ENCODE measurements around the gene FSTL5.

The FSTL5 gene

GRCh38 chr4:161428180-161428965 lies 735.4 kb downstream of the FSTL5 start:
- no peak for DNase-seq

DNA sequence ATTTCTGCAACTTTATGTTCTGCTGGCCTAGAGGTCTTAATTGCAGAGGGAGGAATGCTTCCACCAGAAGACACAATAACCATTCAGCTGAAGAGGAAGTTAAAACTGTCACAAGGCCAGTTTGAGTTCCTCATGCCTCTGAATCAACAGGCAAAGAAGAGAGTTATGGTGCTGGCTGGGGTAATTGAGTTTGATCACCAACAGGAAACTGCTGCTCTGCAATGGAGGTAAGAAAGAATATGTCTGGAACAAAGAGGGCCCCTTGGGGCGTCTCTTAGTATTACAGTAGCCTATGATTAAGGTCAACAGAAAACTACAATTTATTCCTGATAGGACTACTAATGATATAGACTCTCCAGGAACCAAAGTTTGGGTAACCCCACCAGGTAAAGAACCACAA lies 744.0 kb downstream of the FSTL5 start:
- DNase-seq = peak; percentile 7

DNA sequence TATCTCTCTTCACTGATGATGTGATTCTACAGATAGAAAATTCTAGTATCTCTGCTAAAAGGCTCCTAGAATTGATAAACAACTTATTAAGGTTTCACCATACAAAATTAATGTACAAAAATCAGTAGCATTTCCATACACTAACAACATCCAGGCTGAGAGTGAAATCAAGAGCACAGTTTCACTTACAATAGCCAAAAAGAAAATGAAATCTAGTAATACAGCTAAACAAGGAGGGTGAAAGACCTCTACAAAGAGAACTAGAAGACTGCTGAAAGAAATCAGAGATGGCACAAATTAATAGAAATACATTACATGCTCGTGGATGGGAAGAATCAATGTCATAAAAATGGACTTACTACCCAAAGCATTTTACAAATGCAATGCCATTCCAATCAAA lies 751.9 kb downstream of the FSTL5 start:
- DNase-seq = no peak

DNA sequence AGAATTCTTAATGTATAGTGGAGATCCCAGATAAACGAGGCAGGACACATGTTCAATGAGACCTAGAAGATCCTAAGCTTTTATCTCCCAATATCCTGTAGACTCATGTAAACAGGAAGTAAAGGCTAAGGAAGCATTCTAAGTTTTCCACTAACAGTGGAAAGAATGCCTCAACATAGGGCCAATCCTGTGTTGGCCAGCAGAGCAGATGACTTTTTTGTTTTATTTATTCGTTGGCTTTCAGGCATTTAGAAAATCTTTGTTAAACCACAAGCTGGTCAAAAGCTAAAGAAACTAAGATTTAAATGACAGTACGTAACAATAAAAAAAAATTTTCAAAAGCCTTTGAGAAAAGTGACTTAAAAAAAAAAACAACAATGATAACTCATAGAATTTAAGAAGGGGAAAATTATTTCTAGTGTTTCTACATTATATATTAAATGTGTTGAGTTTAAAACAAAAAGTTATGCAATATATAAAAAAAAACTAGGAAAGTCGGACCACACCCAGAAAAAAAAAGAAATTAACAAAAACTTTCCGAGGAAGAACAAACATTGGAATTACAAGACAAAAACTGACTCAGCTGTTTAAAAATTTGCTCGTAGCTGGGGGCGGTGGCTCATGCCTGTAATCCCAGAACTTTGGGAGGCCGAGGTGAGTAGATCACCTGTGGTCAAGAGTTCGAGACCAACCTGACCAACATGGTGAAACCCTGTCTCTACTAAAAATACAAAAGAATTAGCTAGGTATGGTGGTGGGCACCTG lies 759.3 kb downstream of the FSTL5 start:
- DNase-seq = no peak

GRCh38 chr4:161403781-161404180 lies 760.0 kb downstream of the FSTL5 start:
- no peak for DNase-seq

DNA sequence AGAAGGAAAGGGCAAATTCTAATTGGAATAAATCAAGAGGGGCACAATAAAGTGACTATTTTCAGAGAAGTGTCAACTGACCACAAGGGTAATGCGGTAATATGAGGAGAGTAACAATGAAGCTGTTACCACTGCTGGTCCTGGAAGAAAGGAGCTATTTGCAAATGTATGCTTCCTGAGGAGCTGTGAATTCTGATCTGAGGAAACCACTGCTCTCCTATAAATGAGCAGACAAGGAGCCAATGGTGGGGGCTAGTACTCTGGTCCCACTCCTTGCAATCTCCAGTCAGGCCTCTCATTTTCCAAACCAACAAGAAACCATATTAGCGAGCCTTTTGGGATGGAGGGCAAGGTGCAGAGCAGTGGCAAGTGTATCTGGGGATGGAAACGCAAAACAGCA lies 770.2 kb downstream of the FSTL5 start:
- DNase-seq = no peak

- DNase-seq = no peak
These were observed 781.1 kb downstream of the FSTL5 start for GRCh38 chr4:161382655-161383054.

GRCh38 chr4:161376275-161376674 lies 787.5 kb downstream of the FSTL5 start:
- no peak for DNase-seq

DNA sequence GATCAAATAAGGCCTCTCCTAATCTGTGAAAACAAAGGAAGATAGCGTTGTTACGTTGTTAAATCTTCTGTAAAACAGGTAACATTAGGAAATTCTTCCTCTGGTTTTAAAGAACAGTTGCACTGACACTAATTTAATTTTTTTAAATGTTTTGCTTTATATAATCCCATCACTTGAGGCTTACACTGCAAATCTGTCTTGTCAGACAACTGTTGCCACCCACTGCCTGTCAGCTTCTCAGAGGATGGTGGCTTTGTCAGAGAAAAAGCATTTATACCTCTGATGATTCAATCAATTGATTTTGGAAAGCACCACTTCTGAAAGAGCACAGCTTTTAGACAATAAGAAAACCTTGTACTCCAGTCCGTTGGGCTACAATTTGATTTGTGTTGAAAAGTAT lies 799.1 kb downstream of the FSTL5 start:
- no peak for DNase-seq

DNA sequence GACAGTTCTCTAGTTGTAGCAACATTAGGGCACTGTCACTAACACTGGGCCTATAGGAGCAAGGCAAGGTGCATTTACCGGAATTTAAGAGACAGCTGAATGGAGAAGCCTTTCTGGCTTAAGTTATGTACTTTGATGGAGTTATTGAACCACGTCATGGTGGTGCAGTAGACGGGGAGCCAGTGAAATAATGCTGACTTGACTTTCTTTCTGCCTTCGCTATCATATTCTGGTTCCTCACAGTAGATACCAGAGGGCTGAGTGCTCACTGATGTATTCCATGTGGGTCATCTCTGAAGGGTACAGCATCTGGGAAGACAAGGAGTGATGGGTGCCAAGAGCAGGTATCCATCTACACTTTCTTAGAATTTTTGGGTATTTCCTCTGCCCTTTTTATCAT lies 802.8 kb downstream of the FSTL5 start:
- DNase-seq = no peak

GRCh38 chr4:161359491-161359890 lies 804.3 kb downstream of the FSTL5 start:
- DNase-seq = no peak

DNA sequence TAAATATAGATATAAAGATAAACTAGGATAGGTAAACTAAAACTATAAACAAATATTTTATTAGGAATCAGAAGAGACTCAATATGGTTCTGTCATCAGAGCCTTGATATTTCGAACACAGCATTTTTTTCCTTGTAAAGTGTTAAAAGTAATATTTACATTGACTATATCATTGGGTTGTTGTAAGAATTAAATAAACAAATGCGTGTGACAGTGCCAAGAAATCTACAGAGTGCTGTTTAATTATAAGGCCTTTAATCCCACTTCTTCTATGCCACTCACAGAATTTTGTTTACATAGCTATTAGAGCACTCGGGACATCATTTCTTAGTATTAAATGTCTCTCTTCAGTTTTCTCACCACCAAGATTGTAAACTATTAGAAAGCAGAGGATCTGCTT lies 807.4 kb downstream of the FSTL5 start:
- peak; percentile 18 for DNase-seq

GRCh38 chr4:161350946-161351345 lies 812.9 kb downstream of the FSTL5 start:
- DNase-seq = no peak

GRCh38 chr4:161345741-161346140 lies 818.1 kb downstream of the FSTL5 start:
- no peak for DNase-seq

- DNase-seq = no peak
These were observed 820.2 kb downstream of the FSTL5 start for GRCh38 chr4:161343569-161343950.

DNA sequence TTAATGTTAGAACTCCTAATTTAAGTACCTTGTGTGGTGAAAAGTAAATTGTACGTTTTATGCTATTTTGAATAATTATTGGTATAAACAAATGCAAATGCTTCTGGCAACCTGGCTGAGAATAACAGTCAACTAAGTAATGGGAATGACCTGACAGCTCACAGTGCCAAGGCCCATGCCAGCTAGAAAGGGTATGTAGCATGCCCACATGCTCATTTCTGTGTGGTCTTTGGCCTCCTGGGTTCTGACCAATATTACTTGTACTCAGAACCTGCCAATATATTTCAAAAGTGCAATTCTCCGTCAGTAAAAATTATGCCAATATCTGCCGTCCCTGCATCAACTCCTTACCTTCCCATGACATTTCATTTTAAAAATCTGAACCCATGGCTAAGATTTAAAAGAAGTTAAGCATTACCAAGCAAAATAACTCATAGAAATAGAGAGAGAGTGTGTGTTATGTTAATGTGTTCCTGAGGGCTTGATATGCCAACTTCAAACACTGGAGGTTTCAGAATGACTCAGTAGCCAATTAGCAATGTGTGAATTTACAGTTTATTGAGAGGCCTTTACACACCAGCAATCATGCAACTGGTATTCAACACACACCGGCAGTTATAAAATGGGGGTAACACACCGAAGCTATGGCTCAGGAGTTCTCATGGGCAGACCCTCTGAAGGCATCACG lies 820.8 kb downstream of the FSTL5 start:
- no peak for DNase-seq

DNA sequence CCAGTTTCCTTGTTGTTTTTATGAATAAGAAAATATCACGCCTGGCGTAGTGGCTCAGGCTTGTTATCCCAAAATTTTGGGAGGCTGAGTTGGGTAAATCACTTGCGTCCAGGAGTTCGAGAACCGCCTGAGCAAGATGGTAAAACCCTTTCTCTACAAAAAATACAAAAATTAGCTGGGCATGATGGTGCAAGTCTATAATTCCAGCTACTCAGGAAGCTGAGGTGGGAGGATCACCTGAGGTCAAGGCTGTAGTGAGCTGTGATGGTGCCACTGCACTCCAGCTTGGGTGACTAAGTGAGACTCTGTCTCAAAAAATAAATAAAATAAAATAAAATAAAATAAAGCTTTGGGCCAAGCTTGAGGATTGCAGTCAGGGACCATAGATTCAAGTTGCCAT lies 827.2 kb downstream of the FSTL5 start:
- DNase-seq = no peak

DNA sequence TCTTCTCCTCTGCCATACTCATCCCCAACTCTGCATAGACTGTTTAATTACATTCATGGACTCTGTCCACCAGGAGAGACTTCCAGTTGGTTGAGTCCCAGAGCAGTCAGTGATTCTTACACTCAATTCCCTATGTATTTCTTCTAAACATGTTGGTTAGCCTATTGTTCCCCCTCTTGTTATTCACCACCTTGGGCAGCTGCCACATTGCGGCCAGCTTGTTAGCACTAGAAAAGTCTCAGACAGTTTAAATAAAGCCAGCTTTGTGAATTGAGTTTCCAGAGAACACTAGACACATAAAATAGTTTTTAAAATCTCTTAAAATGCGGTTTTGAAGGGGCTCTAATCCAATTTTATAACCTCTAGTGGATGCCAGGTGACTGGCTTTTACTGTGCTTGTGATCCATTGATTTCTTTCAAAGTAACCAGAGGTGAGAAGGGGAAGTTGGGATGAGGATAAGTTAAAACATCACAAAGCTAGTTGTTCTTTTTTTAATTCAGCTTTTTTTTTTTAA lies 827.7 kb downstream of the FSTL5 start:
- DNase-seq = peak; percentile 5

All from DMS153 (cell line).